NCI-H510A (cell line): ENCODE results near the gene LAMB1.

ENCODE experiments used
- DNase-seq: peaks from one replicate; lab custom pipeline; 2025; lab: John Stamatoyannopoulos, UW

LAMB1 gene

GRCh38 chr7:107998660-107999480 lies 4.1 kb downstream of the LAMB1 start:
- DNase-seq: no peak

DNA sequence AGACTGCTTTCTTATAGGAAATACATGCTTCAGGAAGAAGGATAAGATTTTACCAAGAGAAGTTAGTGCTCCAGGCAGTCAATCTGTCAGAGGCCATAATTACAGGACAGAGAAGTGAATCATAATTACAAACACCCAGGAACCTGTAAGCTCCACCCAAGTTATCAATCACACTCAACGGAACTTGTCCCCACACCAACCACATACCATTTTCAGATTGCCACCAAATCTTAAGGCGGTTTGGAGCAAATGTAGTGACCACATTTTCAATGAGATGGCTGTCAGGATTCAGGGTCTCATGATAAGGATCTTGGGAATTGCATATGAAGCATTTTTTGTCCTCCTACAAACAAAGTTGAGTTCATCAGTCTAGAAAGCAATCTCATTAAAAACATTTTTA lies 4.8 kb downstream of the LAMB1 start:
- DNase-seq: no peak

GRCh38 chr7:107996072-107996882 lies 6.7 kb downstream of the LAMB1 start:
- DNase-seq: no peak

GRCh38 chr7:107995184-107996071 lies 7.5 kb downstream of the LAMB1 start:
- DNase-seq: no peak

DNA sequence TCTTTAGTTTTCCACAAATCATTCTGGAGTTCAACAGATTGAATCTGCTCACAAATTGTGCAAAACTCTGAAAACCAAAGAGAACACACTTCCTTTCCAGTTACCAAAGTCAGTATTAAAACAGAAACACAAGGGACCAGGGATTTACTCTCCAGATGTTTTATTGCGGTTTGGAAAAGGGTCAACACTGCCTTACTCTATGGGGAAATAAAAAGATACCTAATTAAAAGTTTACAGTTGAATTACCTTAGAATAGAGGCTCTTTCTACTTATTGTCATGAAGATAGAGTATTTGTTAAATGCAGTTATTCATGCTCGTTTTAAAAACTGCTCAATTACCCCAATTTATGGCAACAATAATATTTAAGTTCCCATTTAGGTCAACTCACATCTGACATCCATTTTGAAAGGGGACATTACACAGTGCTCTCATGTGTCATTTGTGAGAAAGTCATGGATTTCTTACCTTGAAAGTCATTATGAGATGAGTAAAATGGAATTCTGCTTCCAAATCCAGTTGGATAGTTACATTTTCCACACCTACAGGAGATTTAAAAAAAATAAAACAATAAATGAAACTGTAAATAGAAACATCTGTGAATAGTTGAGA lies 8.4 kb downstream of the LAMB1 start:
- DNase-seq: no peak

GRCh38 chr7:107993891-107994291 lies 9.1 kb downstream of the LAMB1 start:
- no peak for DNase-seq

DNA sequence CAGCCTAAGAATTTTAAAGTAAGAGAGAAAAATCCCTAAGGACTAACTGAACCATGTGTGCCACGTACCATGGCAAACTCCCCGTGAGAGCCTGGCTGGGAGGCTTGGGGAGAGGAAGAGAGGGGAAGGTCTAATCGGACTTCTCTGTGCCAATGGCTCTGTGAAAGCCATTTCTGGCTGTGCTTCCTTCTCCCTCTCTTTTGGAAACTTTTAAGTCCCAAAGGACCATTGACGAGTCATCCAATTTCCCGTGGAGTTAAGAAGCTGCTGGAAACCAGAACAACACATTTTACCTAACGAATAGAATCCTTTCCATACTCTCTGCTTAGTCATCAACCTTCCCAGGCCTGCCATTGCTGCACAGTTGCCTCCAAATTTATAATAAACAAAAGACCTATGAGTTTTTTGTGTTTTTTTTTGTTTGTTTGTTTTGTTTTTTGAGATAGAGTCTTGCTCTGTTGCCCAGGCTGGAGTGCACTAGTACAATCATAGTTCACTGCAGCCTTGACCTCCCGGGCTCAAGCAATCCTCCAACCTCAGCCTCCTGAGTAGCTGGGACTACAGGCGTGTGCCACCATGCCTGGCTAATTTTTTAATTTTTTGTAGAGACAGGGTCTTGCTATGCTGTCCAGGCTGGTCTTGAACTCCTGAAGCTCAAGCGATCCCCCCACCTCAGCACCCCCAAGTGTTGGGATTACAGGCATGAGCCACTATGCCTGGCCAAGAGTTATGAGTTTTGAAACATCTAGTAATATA lies 13.2 kb downstream of the LAMB1 start:
- DNase-seq: no peak

DNA sequence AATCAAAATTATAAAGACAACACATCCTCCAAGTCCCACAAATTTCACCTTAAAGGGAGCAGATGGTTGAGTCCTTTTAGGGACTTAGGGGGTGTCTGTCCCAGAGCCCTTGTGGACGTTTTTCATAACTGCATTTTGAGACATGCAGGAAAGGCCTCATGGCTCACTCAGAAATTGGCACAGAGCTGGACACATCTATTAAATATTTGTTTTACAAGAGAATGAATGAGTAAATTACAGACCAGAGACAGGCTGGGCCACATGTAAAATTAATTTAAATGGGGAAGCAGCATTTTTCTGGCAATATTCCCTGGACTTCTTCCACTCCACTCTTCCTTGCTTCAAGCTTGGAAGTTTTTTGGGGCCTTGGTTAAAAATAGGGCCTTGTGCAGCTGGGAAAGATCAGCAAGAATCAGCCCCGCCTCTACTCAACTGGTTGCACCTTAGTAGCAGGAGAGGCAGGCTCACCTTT lies 20.0 kb downstream of the LAMB1 start:
- DNase-seq: no peak

DNA sequence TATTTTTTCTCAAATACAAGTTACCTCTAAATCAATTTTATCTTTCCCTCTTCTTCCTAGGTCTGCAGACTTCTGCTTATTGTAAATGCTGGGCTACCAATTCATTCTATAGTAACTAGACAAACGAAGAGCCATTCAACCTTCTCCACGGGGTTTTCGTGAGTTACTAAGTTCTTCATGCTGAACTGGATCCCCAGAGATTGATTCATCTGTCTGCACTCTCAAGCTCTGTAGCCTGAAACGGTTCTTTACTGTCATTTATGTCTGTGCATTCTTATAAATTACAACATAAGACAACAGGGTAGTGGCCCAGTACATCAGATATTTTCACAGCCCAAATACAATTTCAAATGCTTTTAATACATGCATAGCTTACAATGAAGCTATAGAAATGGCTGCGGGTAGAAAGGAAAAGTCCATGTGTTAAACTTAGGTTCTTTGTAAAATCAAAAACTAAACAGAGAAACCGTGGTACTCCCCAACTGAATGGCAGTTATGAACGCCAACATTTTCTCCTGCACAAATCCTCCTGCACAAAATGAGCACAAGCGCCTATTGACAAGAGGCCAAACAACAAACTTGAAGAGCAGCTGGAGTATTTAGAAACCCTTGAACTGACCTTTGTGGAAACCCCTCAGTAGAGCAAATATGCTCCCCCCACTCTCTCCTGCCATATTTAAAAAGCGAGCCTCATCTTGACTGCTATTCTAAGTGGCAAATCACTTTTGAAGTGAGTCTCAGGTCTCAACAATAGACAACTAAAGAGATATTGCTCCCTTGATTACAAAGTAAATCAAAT lies 20.7 kb downstream of the LAMB1 start:
- DNase-seq: no peak

GRCh38 chr7:107981466-107981865 lies 21.5 kb downstream of the LAMB1 start:
- no peak for DNase-seq

GRCh38 chr7:107980671-107981190 lies 22.2 kb downstream of the LAMB1 start:
- no peak for DNase-seq

DNA sequence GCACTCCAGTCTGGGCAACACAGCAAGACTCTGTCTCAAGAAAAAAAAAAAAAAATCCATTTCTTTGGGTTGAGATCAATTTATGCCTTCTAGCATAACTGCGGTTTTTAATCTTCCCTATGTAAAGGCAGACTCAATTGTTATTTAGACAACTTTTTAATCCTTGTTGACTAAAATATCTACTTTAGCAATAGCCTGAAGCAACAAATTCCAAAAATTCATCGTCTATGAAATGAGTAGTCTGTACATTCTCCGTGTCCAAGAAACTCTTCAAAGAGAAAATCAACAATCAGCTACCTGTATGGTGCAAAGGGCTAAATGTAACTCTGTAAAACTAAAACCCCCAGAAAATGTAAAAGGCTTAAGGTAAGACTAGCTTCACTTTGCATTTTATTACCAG lies 22.8 kb downstream of the LAMB1 start:
- DNase-seq: no peak

GRCh38 chr7:107978815-107979408 lies 24.0 kb downstream of the LAMB1 start:
- DNase-seq: no peak

- DNase-seq: no peak
Measured at GRCh38 chr7:107977048-107977447, 25.9 kb downstream of the LAMB1 start.

DNA sequence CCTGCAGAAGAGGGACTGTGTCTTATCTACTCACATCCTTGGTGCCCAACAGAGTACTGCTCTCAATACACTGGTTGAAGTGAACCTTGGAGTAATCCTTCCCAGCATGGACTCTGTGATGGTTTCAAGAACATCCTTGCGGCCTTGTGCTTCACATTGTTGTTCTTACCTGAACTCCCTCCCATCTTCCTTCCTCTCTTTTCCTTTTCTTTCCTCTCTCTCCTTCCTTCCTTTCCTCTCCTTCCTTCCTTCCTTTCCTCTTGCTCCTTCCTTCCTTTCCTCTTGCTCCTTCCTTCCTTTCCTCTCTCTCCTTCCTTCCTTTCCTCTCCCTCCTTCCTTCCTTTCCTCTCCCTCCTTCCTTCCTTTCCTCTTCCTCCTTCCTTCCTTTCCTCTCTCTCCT lies 26.3 kb downstream of the LAMB1 start:
- no peak for DNase-seq

DNA sequence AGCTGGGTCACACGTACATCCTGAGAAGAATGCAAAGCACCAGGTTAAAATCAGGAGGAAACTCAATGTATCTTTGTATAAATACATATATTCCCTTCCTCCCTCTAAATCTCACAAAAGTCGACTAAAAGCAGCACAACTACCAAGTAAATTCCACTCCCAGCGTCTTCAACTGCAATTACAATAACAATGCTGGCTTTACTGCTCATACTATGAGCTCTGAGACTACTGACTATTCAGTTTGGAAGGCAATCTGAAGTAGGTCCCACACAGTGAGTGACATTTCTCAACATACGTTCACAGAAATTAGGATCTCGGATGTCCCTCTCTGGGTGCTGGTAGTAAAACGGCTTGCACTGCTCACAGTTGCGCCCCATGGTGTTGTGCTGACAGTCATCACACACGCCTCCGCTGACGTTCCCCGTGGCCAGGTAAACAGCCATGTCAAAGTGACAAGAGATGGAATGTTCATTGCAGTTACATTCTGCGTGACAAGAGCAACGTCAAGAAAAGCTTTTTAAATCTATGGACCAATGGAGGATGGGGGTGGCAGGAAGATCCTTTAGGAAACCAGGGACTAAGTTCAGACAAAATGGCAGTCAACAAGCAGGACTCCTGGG lies 27.5 kb downstream of the LAMB1 start:
- no peak for DNase-seq

DNA sequence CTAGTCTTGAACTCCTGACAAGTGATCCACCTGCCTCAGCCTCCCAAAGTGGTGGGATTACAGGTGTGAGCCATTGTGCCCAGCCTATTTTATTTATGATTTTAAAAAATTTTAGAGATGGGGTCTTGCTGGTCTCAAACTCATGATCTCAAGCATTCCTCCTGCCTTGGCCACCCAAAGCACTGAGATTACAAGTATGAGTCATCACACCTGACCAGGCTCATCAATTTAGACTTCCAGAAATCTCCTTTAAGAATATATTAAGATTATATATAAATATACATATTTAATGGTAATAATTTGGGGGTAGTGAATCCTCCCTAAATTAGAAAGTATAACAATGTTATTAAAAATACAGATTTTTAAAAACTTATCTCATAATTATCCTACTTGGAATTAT lies 29.1 kb downstream of the LAMB1 start:
- no peak for DNase-seq

DNA sequence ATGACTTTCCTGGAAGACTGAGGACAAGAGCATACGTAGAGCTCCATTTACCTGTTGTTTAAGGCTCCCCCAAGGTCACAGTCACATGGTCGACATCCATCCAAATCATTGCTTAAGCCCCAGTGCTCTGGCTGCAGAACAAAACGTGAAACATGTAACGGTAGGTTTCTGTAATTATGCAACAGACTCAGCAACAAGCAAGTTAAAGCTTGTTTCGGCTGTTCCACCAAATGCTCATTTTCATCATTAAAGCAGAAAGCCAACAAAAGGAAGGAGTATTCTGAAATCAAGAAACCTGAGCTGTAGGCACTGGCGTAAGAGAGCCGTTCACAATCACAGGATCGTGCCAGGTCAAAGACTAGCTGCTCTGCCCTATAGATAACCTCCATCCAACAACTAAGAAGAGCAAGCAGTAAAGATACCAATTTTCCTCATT lies 30.0 kb downstream of the LAMB1 start:
- no peak for DNase-seq

GRCh38 chr7:107972075-107972482 lies 30.9 kb downstream of the LAMB1 start:
- no peak for DNase-seq
